ENCODE data around the gene HTATSF1.

HTATSF1 gene

GRCh38 chrX:136496764-136497555 is 432 bp upstream of the HTATSF1 start:
- peak; percentile 89 for DNase-seq

- DNase-seq, result no peak
Measured at GRCh38 chrX:136519069-136519468, 21.7 kb downstream of the HTATSF1 start.

- DNase-seq, result no peak
Measured at GRCh38 chrX:136523770-136524169, 26.4 kb downstream of the HTATSF1 start.

GRCh38 chrX:136525738-136526606 is 28.6 kb downstream of the HTATSF1 start:
- no peak for DNase-seq

GRCh38 chrX:136528645-136529315 is 31.4 kb downstream of the HTATSF1 start:
- DNase-seq, result no peak

- no peak for DNase-seq
Measured at GRCh38 chrX:136529795-136530194, 32.4 kb downstream of the HTATSF1 start.

- DNase-seq, result no peak
Measured at GRCh38 chrX:136531951-136532350, 34.6 kb downstream of the HTATSF1 start, which contains the start of gene VGLL1. VGLL1 (plus strand) TSS chrX:136532215; CDS start chrX:136536021, 3,806 bp downstream.

- DNase-seq, result no peak
Measured at GRCh38 chrX:136534131-136534530, 36.7 kb downstream of the HTATSF1 start.

- no peak for DNase-seq
Measured at GRCh38 chrX:136538811-136539210, 41.4 kb downstream of the HTATSF1 start.

GRCh38 chrX:136540226-136540625 is 42.8 kb downstream of the HTATSF1 start:
- no peak for DNase-seq

GRCh38 chrX:136541294-136541693 is 43.9 kb downstream of the HTATSF1 start:
- no peak for DNase-seq

- no peak for DNase-seq
Measured at GRCh38 chrX:136542281-136542680, 44.9 kb downstream of the HTATSF1 start.

GRCh38 chrX:136546371-136546781 is 49.0 kb downstream of the HTATSF1 start:
- peak; percentile 30 for DNase-seq

GRCh38 chrX:136549226-136549625 is 51.8 kb downstream of the HTATSF1 start:
- DNase-seq, result no peak

GRCh38 chrX:136551410-136551809 is 54.0 kb downstream of the HTATSF1 start:
- no peak for DNase-seq

GRCh38 chrX:136555694-136556093 is 58.3 kb downstream of the HTATSF1 start:
- DNase-seq, result no peak

Data from CD4-positive, alpha-beta T cell treated with Interleukin-15 for 1 hour (primary cell).